Loucy (cell line): Measurements from ENCODE around the gene SNTB2.

Experiments
- H2AFZ ChIP-seq: fragments of 200-600 bp; sonication (generic); 2 replicates; pipeline ENCODE4 v1.6.0; 2016; ENCODE audit warnings: antibody characterized with exemption, mild to moderate bottlenecking, low read length, moderate library complexity
- H3F3A ChIP-seq: fragments of 200-600 bp; 2 replicates; pipeline ENCODE4 v1.6.0; 2016; ENCODE audit warnings: antibody characterized with exemption, low read depth, mild to moderate bottlenecking
- H3K27me3 ChIP-seq: fragments of 200-600 bp; sonication (generic); 2 replicates; pipeline ENCODE4 v1.6.1; 2014; ENCODE audit warnings: low read length, mild to moderate bottlenecking; ENCODE audit not compliant: insufficient read depth, poor library complexity, severe bottlenecking
- H3K36me3 ChIP-seq: fragments of 200-600 bp; sonication (generic); 2 replicates; pipeline ENCODE4 v1.6.1; 2016; ENCODE audit warnings: low read length; ENCODE audit not compliant: insufficient read depth
- H3K4me1 ChIP-seq: fragments of 200-600 bp; sonication (generic); 2 replicates; pipeline ENCODE4 v1.5.1; 2014; ENCODE audit warnings: low read length, mild to moderate bottlenecking; ENCODE audit not compliant: insufficient read depth, poor library complexity, severe bottlenecking
- H3K4me2 ChIP-seq: fragments of 200-600 bp; sonication (generic); 2 replicates; pipeline ENCODE4 v1.6.0; 2014; ENCODE audit warnings: antibody characterized with exemption, low read length, low read depth, mild to moderate bottlenecking; ENCODE audit not compliant: poor library complexity, severe bottlenecking
- H3K4me3 ChIP-seq: fragments of 200-600 bp; sonication (generic); 2 replicates; pipeline ENCODE4 v1.5.1; 2014; ENCODE audit warnings: low read length, mild to moderate bottlenecking, mixed read lengths; ENCODE audit not compliant: poor library complexity, severe bottlenecking
- H3K79me2 ChIP-seq: fragments of 200-600 bp; sonication (generic); 2 replicates; pipeline ENCODE4 v1.6.1; 2014; ENCODE audit warnings: low read length; ENCODE audit not compliant: insufficient read depth
- H3K9ac ChIP-seq: fragments of 200-600 bp; sonication (generic); 2 replicates; pipeline ENCODE4 v1.6.0; 2014; ENCODE audit warnings: mild to moderate bottlenecking, low read depth, low read length, moderate library complexity; ENCODE audit not compliant: poor library complexity, severe bottlenecking
- H3K9me2 ChIP-seq: fragments of 200-600 bp; sonication (generic); replicated peaks from 2 replicates; pipeline ENCODE4 v1.6.1; 2016; ENCODE audit warnings: low read depth, low read length, mixed read lengths
- H3K9me3 ChIP-seq: fragments of 200-600 bp; sonication (generic); 2 replicates; pipeline ENCODE4 v1.6.1; 2014; ENCODE audit warnings: mild to moderate bottlenecking, antibody characterized with exemption, low read length, low read depth; ENCODE audit not compliant: insufficient read depth
- H4K20me1 ChIP-seq: fragments of 200-600 bp; sonication (generic); 2 replicates; pipeline ENCODE4 v1.6.0; 2014; ENCODE audit warnings: antibody characterized with exemption, low read length, mild to moderate bottlenecking; ENCODE audit not compliant: insufficient read depth, poor library complexity, severe bottlenecking
- EZH2phosphoT487 ChIP-seq: fragments of 200-600 bp; IDR thresholded peaks from 2 replicates; pipeline ENCODE4 v1.6.1; 2018; ENCODE audit warnings: antibody characterized with exemption, mild to moderate bottlenecking, moderate library complexity, borderline replicate concordance
- TF ChIP-seq, protein P1 (sequence below): fragments of 200-600 bp; sonication (generic); conservative IDR thresholded peaks from 2 replicates; pipeline ENCODE4 v1.5.1; 2014; ENCODE audit warnings: mild to moderate bottlenecking, antibody characterized with exemption, low read length

SNTB2 gene

DNA sequence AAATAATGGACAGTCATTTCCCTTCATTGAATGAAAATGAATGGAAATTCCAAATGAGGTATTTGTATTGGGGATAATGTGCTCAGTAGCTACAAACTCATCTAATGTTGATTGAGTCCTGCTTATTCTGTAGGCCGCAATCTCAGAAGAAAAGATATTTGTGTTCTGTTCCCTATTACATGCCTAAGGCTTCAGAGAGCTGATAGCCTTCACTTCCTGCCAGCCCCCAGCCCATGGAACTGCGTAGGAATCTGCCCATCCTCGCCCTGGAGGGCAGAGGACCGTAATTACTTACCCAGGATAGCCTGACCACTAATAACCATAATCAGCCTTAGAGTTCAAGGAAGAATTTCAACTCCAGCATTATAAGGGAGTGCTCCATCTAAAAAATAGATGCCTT is 17.9 kb upstream of the SNTB2 start:
- no peaks in the 10 kb centered on the region for H3K9me3 ChIP-seq
- no peak overlapping the region for H3K9ac ChIP-seq
- H3K79me2 ChIP-seq, result no peaks in the 10 kb centered on the region
- H3F3A ChIP-seq, result no peaks in the 10 kb centered on the region
- no peak overlapping the region for H2AFZ ChIP-seq
- no peaks in the 10 kb centered on the region for H3K9me2 ChIP-seq
- peaks cover 52% of the 10 kb centered on the region; the same call in 1 of the 2 replicates for H3K36me3 ChIP-seq
- no peak for TF ChIP-seq EZH2phosphoT487
- TF ChIP-seq, protein P1, sequence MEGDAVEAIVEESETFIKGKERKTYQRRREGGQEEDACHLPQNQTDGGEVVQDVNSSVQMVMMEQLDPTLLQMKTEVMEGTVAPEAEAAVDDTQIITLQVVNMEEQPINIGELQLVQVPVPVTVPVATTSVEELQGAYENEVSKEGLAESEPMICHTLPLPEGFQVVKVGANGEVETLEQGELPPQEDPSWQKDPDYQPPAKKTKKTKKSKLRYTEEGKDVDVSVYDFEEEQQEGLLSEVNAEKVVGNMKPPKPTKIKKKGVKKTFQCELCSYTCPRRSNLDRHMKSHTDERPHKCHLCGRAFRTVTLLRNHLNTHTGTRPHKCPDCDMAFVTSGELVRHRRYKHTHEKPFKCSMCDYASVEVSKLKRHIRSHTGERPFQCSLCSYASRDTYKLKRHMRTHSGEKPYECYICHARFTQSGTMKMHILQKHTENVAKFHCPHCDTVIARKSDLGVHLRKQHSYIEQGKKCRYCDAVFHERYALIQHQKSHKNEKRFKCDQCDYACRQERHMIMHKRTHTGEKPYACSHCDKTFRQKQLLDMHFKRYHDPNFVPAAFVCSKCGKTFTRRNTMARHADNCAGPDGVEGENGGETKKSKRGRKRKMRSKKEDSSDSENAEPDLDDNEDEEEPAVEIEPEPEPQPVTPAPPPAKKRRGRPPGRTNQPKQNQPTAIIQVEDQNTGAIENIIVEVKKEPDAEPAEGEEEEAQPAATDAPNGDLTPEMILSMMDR, result no peak
- H3K4me2 ChIP-seq, result no peak overlapping the region
- no peaks in the 10 kb centered on the region for H4K20me1 ChIP-seq
- H3K27me3 ChIP-seq, result no peaks in the 10 kb centered on the region
- H3K4me1 ChIP-seq, result no peaks in the 10 kb centered on the region
- H3K4me3 ChIP-seq, result no peak overlapping the region

DNA sequence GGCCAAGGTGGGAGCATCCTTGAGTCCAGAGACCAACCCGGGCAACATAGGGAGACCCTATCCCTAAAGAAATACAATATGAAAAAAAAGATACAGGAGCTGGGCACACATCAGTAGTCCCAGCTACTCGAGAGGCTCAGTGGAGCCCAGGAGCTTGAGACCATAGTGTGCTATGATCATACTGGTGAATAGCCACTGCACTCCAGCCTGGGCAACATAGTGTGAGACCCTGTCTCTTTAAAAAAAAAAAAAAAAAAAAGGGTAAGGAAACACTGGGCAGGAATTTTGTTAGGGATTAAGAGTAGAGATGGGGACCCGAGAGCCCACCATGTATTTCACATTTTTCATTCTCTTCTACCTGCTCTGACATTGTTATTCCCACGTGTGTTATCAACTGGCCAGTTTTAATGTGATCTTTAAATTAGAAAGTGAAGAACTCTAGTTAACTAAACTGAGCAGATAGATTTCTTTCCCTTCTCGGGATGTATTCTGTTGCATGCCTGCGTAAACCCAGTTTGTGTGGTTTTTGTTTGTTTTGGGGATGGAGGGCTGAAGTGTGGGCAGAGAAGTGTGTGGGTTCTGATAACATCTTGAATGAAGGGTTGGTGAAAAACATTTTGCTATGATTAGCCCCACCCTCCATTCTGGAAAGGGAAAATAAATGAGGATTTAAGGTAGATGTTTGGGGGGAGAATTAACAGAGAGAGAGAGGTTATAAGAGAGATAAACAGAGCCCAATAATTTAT is 17.2 kb upstream of the SNTB2 start:
- Histone ChIP-seq H3F3A (no peaks in the 10 kb centered on the region), H4K20me1 (no peaks in the 10 kb centered on the region), H3K9me3 (no peaks in the 10 kb centered on the region), H3K4me1 (no peaks in the 10 kb centered on the region), H3K27me3 (no peaks in the 10 kb centered on the region), H3K9ac (no peak overlapping the region), H3K9me2 (no peaks in the 10 kb centered on the region), H3K4me3 (no peak overlapping the region), H3K4me2 (no peak overlapping the region), H3K36me3 (peaks cover 46% of the 10 kb centered on the region; the same call in 1 of the 2 replicates), H2AFZ (no peak overlapping the region), H3K79me2 (no peaks in the 10 kb centered on the region)
- TF ChIP-seq, protein P1, result no peak
- TF ChIP-seq EZH2phosphoT487, result no peak

DNA sequence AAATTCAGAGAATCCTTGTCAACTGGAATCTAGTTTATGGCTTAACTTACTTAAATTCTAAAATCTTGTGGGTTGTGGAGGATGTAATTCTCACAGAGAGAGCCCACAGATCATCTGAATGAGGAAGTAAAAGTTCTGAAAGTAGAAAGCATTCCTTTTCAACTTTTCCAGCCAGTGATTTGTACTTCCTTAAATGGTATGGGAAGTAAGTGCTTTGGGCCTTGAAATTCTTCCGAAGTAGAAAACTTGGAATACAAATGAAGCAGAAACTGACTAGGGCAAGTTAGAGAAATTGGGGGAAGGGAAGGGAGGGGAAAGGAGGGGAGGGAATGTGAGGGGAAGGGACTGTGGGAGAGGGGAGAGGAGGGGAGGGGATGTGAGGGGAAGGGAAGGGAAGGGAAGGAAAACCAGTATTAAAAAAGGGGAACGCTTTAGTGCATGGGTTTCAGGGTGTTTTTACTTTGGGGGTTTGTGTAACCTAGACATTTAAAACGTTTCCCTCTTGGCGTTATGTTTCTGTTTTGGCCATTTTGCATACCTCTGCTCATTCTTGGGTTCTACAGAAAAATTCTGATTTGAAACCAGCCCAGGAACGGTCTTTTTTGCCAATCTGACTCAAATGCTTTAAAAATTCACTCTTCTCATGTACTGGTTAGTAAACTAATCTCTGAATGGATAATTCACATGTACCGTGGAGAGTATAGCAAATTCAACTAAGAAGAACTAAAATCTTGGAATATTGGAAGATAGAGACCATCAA is 15.5 kb upstream of the SNTB2 start:
- Histone ChIP-seq H3K9ac (no peak overlapping the region), H3K36me3 (peaks cover 30% of the 10 kb centered on the region; the same call in 1 of the 2 replicates), H4K20me1 (no peaks in the 10 kb centered on the region), H3K4me3 (no peak overlapping the region), H3F3A (no peaks in the 10 kb centered on the region), H3K9me2 (no peaks in the 10 kb centered on the region), H3K79me2 (no peaks in the 10 kb centered on the region), H3K4me2 (no peak overlapping the region), H3K27me3 (no peaks in the 10 kb centered on the region), H3K9me3 (no peaks in the 10 kb centered on the region), H3K4me1 (no peaks in the 10 kb centered on the region), H2AFZ (no peak overlapping the region)
- TF ChIP-seq, protein P1, result no peak
- no peak for TF ChIP-seq EZH2phosphoT487
